Esophagus muscularis mucosa (tissue), 4 donors: ENCODE measurements around the gene UVRAG.

Experiments
- CTCF ChIP-seq, 3 experiments: fragments of 200-600 bp in 2 of 3; fragments of 450-650 bp in 1 of 3; sonication (generic) in 2 of 3; IDR thresholded peaks; one replicate each; pipeline ENCODE4 v1.5.1; 2017 to 2019; ENCODE audit warnings: antibody characterized with exemption in 3 of 3, mild to moderate bottlenecking in 2 of 3, moderate library complexity in 1 of 3
- EP300 ChIP-seq: sonication (generic); formaldehyde crosslinking; IDR thresholded peaks from one replicate; pipeline ENCODE4 v1.6.1; 2017; ENCODE audit warnings: antibody characterized with exemption
- POLR2A ChIP-seq: fragments of 450-650 bp; IDR thresholded peaks from one replicate; pipeline ENCODE4 v1.6.1; 2017; ENCODE audit warnings: antibody characterized with exemption, moderate library complexity, mild to moderate bottlenecking, low read depth
- POLR2AphosphoS5 ChIP-seq, 2 donors: sonication (generic); formaldehyde crosslinking; IDR thresholded peaks; one replicate each; pipeline ENCODE4 v1.6.1; 2017; ENCODE audit warnings: antibody characterized with exemption in 2 of 2

GRCh38 chr11:76148941-76149613 lies 334.1 kb downstream of the UVRAG start:
- no peak for TF ChIP-seq CTCF (IDR thresholded peaks at IDR 0.05)
- no peak for TF ChIP-seq POLR2A
- TF ChIP-seq POLR2AphosphoS5 (IDR thresholded peaks at IDR 0.05), result no peak
- no peak for TF ChIP-seq EP300
